IPS-15b (cell line): ENCODE measurements around the gene TTLL13.

Experiments used
- H3K27me3 ChIP-seq: one replicate; pipeline ENCODE4 v1.6.1; 2013; ENCODE audit warnings: low read length; ENCODE audit not compliant: control insufficient read depth, insufficient read depth
- H3K36me3 ChIP-seq: one replicate; pipeline ENCODE4 v1.6.1; 2013; ENCODE audit warnings: low read length; ENCODE audit not compliant: control insufficient read depth, insufficient read depth
- H3K4me1 ChIP-seq: one replicate; pipeline ENCODE4 v1.6.1; 2013; ENCODE audit warnings: mild to moderate bottlenecking, low read length; ENCODE audit not compliant: control insufficient read depth, insufficient read depth
- H3K4me3 ChIP-seq: one replicate; pipeline ENCODE4 v1.5.1; 2013; ENCODE audit warnings: low read depth, low read length
- H3K9ac ChIP-seq: one replicate; pipeline ENCODE4 v1.6.1; 2013; ENCODE audit warnings: low read depth, mild to moderate bottlenecking, low read length
- H3K9me3 ChIP-seq: one replicate; pipeline ENCODE4 v1.6.1; 2013; ENCODE audit warnings: mild to moderate bottlenecking, low read length; ENCODE audit not compliant: control insufficient read depth, insufficient read depth

Gene TTLL13

GRCh38 chr15:90249203-90249863 lies at the start of gene TTLL13:
TSS of gene TTLL13 (plus strand) at chr15:90249556. CDS start at chr15:90250631, 1,075 bp downstream.
- Histone ChIP-seq H3K9me3 (no peaks in the 10 kb centered on the region), H3K4me3 (peak within 1 kb of the TSS; percentile 61), H3K9ac (no peak within 1 kb of the TSS), H3K36me3 (no peaks in the 10 kb centered on the region), H3K27me3 (peaks cover 11% of the 10 kb centered on the region), H3K4me1 (no peaks in the 10 kb centered on the region)

GRCh38 chr15:90200534-90201129 lies 48.7 kb upstream of the TTLL13 start:
- Histone ChIP-seq H3K27me3 (peaks cover 2% of the 10 kb centered on the region), H3K9ac (peak overlapping the region; percentile 61), H3K4me1 (peaks cover 7% of the 10 kb centered on the region), H3K9me3 (no peaks in the 10 kb centered on the region), H3K36me3 (no peaks in the 10 kb centered on the region), H3K4me3 (peak overlapping the region; percentile 80)

- Histone ChIP-seq H3K4me3 (peak within 1 kb of the TSS; percentile 80), H3K4me1 (peaks cover 7% of the 10 kb centered on the region)
Measured at GRCh38 chr15:90201130-90201943, 48.0 kb upstream of the TTLL13 start, which contains the start of gene SEMA4B. TSS of gene SEMA4B (plus strand) at chr15:90201330. CDS start at chr15:90201579, 249 bp downstream.

GRCh38 chr15:90201944-90202375 lies 47.4 kb upstream of the TTLL13 start:
- Histone ChIP-seq H3K9ac (peak overlapping the region; percentile 65), H3K4me1 (peaks cover 7% of the 10 kb centered on the region), H3K27me3 (peaks cover 2% of the 10 kb centered on the region), H3K4me3 (peak overlapping the region; percentile 80), H3K9me3 (no peaks in the 10 kb centered on the region), H3K36me3 (peaks cover 3% of the 10 kb centered on the region)

More at GRCh38 chr15:90201130-90201943, 48.0 kb upstream of the TTLL13 start, which contains the start of gene SEMA4B:
- Histone ChIP-seq H3K9ac (peak within 1 kb of the TSS; percentile 65), H3K9me3 (no peaks in the 10 kb centered on the region), H3K36me3 (peaks cover 3% of the 10 kb centered on the region), H3K27me3 (peaks cover 2% of the 10 kb centered on the region)

GRCh38 chr15:90202929-90203328 lies 46.4 kb upstream of the TTLL13 start:
- H3K36me3 ChIP-seq, result peaks cover 3% of the 10 kb centered on the region
- peaks cover 2% of the 10 kb centered on the region for H3K27me3 ChIP-seq
- H3K9ac ChIP-seq, result no peak overlapping the region
- H3K4me3 ChIP-seq, result no peak overlapping the region
- H3K9me3 ChIP-seq, result no peaks in the 10 kb centered on the region
- H3K4me1 ChIP-seq, result peaks cover 7% of the 10 kb centered on the region

- H3K36me3 ChIP-seq, result peaks cover 3% of the 10 kb centered on the region
- peak overlapping the region; percentile 13 for H3K4me3 ChIP-seq
- H3K9me3 ChIP-seq, result no peaks in the 10 kb centered on the region
- peaks cover 2% of the 10 kb centered on the region for H3K27me3 ChIP-seq
- peaks cover 7% of the 10 kb centered on the region for H3K4me1 ChIP-seq
- H3K9ac ChIP-seq, result no peak overlapping the region
Measured at GRCh38 chr15:90203473-90203872, 45.9 kb upstream of the TTLL13 start.

- Histone ChIP-seq H3K9ac (no peak overlapping the region), H3K4me3 (no peak overlapping the region), H3K27me3 (peaks cover 2% of the 10 kb centered on the region), H3K4me1 (peaks cover 7% of the 10 kb centered on the region), H3K36me3 (peaks cover 3% of the 10 kb centered on the region), H3K9me3 (no peaks in the 10 kb centered on the region)
Measured at GRCh38 chr15:90203922-90204321, 45.4 kb upstream of the TTLL13 start.

GRCh38 chr15:90205050-90205848 lies 44.1 kb upstream of the TTLL13 start:
- Histone ChIP-seq H3K27me3 (no peaks in the 10 kb centered on the region), H3K9me3 (no peaks in the 10 kb centered on the region), H3K4me1 (peaks cover 5% of the 10 kb centered on the region), H3K4me3 (no peak overlapping the region), H3K36me3 (peaks cover 3% of the 10 kb centered on the region), H3K9ac (no peak overlapping the region)

- Histone ChIP-seq H3K9me3 (no peaks in the 10 kb centered on the region), H3K4me1 (no peaks in the 10 kb centered on the region), H3K4me3 (no peak overlapping the region), H3K27me3 (no peaks in the 10 kb centered on the region), H3K36me3 (peaks cover 3% of the 10 kb centered on the region), H3K9ac (no peak overlapping the region)
Measured at GRCh38 chr15:90205886-90206285, 43.5 kb upstream of the TTLL13 start.

GRCh38 chr15:90207252-90207651 lies 42.1 kb upstream of the TTLL13 start:
- no peaks in the 10 kb centered on the region for H3K9me3 ChIP-seq
- H3K27me3 ChIP-seq, result no peaks in the 10 kb centered on the region
- no peak overlapping the region for H3K4me3 ChIP-seq
- peaks cover 3% of the 10 kb centered on the region for H3K36me3 ChIP-seq
- H3K9ac ChIP-seq, result no peak overlapping the region
- H3K4me1 ChIP-seq, result no peaks in the 10 kb centered on the region

GRCh38 chr15:90208356-90208755 lies 41.0 kb upstream of the TTLL13 start:
- no peak overlapping the region for H3K4me3 ChIP-seq
- no peaks in the 10 kb centered on the region for H3K9me3 ChIP-seq
- H3K4me1 ChIP-seq, result no peaks in the 10 kb centered on the region
- no peak overlapping the region for H3K9ac ChIP-seq
- H3K27me3 ChIP-seq, result no peaks in the 10 kb centered on the region
- peaks cover 7% of the 10 kb centered on the region for H3K36me3 ChIP-seq
